ENCODE results near the gene ANK3.

ANK3 gene

GRCh38 chr10:60224066-60224705 lies 165.5 kb downstream of the ANK3 start:
- no peak for DNase-seq (ENCODE audit: low read depth in 2 of 2)

DNA sequence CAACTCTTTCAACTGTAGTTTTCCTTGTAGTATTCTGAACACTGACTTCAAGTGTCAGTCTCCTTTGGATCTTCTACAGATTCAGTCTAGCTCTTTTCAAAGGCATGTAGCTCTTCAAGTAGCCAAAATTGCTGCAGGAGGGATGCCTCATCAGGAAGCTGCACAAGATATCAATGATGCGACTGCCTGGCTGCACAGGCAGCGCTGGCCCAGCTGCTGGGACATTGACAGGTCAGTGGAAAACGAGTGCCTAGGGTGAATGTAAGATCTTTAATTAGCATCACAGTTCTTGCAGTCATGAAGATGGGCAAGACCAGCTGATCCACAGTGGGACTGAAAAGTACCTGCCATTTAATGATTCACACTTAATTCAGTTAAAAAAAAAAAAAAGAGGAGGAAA lies 167.6 kb downstream of the ANK3 start:
- DNase-seq (ENCODE audit: low read depth in 2 of 2): no peak

DNA sequence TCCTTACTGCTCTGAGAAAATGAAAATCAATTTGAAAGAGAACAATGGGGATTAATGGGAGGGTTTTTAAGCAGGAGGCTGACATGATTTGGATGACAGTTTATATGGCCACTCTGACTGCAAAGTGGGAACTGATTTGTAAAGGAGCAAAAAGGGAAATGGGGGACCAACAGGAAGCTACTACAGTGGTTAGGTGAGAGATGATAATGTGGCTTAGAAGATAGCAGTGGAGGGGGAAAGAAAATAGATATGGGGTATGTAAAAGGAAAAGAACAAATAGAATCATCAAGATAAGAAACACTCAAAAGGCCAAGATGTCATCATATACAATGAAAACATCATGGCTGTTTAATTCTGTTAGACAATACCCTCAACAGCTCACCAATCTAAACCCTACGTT lies 177.5 kb downstream of the ANK3 start:
- DNase-seq (ENCODE audit: low read depth in 2 of 2): no peak

DNA sequence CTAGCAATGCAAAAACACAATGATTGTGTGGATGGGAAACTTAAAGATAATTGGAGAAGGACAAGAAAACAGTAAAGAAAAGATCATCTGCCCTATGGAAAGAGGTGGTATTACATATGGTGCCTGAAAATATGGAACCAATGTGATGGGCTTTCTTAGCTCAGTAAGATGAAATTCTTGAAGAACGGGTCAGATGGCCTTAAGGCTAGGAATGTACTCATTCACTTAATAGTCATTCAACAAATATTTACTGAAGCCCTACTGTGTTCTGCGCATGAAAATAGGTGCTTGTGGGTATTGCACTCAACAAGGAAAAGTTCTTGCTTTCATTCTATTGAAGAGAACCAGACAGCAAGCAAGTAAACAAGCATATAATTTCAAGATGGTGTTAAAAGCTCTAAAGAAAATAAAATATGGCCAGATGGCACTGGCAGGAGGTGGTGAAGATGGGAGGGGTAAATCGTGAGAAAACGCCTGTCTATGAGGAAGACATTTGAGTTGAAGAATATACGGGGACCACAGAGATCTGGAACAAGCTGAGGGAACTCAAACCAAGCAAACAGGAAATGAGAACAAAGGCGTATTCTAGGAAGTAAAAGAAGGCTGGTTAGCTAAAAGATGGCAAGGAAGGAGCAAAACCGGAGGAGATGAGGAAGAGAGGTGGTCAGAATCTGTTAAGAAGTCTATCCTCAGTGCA lies 179.7 kb downstream of the ANK3 start:
- no peak for DNase-seq (ENCODE audit: low read depth in 2 of 2)

GRCh38 chr10:60208676-60209269 lies 180.9 kb downstream of the ANK3 start:
- DNase-seq (ENCODE audit: low read depth in 2 of 2): no peak

GRCh38 chr10:60207894-60208293 lies 181.8 kb downstream of the ANK3 start:
- no peak for DNase-seq (ENCODE audit: low read depth in 2 of 2)

- no peak for DNase-seq (ENCODE audit: low read depth in 2 of 2)
These were observed 182.9 kb downstream of the ANK3 start for GRCh38 chr10:60206735-60207134.

DNA sequence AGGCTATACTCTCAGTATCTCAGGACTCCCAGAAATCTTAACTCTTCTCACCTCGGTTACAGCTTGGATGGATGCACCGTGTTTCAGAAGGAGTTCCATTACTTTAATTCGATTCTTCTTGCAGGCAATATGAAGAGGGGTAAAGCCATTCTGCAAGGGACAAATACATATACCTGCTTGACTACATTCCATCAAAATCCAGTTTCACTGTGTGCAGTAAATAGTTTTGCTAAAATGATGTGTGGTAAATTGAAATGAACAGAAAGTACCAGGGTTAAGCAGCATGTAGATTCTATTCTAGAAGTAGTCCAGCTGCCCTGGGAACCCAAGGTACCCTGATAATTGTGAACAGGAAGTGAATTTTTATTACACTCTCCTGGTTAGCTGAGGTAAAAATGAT lies 183.9 kb downstream of the ANK3 start:
- no peak for DNase-seq (ENCODE audit: low read depth in 2 of 2)

GRCh38 chr10:60203993-60204618 lies 185.6 kb downstream of the ANK3 start:
- DNase-seq (ENCODE audit: low read depth in 2 of 2): no peak

- no peak for DNase-seq (ENCODE audit: low read depth in 2 of 2)
These were observed 189.0 kb downstream of the ANK3 start for GRCh38 chr10:60200682-60201053.

- no peak for DNase-seq (ENCODE audit: low read depth in 2 of 2)
These were observed 189.5 kb downstream of the ANK3 start for GRCh38 chr10:60200012-60200681.

GRCh38 chr10:60197206-60197605 lies 192.5 kb downstream of the ANK3 start:
- no peak for DNase-seq (ENCODE audit: low read depth in 2 of 2)

- DNase-seq (ENCODE audit: low read depth in 2 of 2): no peak
These were observed 195.3 kb downstream of the ANK3 start for GRCh38 chr10:60194421-60194820.

DNA sequence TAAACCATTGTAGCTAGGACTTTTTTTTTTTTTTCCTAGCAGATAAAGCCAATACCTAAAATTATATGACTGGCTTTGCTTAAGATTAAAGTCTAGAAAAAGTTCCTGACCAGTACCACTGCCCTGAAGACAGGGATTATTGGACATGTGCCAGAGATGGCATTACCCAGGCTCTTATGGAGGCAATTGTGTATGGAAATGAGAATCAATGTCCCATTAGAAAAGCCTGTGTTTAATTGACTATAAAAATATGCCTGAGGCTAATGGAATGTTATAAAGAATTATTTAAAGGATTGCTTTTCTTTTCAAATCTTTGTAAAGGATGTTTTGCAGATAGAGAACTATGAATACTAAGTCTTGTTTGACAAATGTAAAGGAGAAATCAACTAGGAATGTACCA lies 196.7 kb downstream of the ANK3 start:
- no peak for DNase-seq (ENCODE audit: low read depth in 2 of 2)

- no peak for DNase-seq (ENCODE audit: low read depth in 2 of 2)
These were observed 199.7 kb downstream of the ANK3 start for GRCh38 chr10:60189861-60190475.

DNA sequence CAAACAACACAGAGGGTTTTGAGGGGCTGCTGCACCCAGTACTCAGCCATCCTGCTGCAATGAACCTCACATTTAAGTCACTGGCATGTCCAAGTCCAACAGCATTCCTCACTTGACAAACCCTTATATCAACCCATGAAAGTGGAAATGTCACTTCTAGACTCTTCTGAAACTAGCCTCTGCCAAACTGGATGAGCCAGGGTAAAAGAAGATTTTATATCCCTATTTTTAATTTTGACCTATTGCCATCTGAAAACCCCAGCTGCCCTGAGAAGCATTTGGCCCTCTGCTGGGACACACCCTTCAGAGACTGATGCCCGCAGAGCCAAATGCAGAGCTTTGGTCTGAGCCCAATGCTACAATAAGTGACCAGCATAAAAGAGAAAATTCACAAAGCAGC lies 201.1 kb downstream of the ANK3 start:
- no peak for DNase-seq (ENCODE audit: low read depth in 2 of 2)

GRCh38 chr10:60187691-60188090 lies 202.0 kb downstream of the ANK3 start:
- DNase-seq (ENCODE audit: low read depth in 2 of 2): no peak

DNA sequence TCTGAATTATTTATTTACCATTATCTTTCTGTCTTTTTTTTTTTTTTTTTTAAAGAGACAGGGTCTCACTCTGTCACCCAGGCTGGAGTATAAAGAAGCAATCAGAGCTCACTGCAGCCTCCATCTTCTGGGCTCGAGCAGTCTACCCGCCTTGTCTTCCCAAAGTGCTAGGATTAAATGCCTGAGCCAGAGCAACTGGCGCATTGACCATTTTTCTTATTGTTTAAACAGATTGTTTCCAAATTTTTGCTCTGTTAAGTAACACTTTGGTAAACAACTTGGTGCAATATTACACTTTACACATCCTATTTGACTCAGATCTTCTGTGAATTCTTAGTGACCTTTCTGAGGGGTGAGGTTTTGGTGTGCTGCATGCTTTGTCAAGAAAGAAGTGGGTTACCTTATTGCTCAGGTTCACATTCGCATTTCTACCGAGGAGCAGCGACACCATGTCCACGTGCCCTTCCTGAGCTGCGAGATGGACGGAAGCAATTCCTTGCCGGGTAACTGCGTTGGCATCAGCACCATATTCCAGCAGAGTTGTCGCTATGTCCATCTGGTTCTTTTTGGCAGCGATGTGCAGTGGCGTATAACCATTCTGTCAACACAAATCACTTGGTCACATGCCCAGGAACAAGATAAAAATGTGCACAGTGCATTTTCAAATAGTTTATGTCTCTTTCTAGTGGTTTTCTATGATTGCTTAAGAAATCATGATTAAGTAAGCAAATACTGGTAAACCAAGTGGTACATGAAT lies 203.2 kb downstream of the ANK3 start:
- no peak for DNase-seq (ENCODE audit: low read depth in 2 of 2)

DNA sequence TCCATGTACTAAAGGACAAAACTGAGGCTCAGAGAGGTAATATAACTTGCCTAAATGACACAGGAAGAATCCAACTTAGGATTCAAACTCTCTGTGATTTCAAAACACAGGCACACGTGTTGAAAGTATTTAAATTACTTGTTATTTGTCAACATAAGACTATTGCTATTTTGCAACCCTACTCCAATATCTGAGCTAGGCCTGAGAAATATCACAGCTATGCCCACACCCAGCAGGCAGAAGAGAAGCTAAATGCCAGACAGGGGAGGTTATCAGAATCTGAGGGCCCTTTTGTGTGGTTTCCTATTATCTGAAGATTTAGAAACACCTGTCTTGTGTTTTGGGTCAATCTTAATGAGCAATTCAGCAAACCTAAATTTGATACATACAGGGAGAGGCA lies 204.3 kb downstream of the ANK3 start:
- DNase-seq (ENCODE audit: low read depth in 2 of 2): no peak

DNA sequence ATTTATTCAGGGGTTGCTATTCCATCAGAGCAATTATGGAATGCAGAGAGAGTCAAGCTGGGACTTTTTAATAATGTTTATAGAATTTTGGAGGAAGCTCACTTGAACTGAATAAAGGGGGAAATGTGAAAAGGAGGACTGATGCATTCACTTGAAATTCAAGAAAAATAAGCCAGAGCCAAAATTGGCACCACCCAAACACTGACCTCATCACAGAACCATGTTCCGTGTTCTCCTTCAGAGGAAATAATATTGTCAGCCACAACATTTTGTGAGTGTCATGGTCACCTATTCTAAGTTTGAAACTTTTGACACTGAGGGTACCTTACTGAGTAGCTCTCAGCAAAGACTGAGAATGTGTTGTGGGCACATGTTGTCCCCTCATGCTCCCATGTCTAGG lies 207.0 kb downstream of the ANK3 start:
- DNase-seq (ENCODE audit: low read depth in 2 of 2): no peak

DNA sequence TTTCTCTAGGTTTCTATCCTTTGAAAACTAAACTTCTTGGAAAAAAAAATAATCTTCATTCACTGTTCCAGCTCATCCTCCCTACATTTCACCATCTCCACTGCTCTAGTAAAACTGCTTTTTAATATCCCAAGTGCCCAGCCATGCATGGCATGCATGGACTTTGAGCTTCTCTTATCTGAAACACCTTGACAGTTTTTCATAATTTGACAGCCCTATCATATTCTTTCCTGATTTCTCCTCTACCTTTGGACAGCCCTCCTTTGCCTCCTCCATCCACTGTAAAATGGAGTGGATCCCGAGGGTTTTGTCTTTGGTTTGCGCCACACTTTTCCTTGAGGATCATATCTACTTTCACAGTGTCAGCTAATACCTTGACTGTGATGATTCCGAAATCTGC lies 212.8 kb downstream of the ANK3 start:
- no peak for DNase-seq (ENCODE audit: low read depth in 2 of 2)
